Measurements from ENCODE around the gene DHRS3. TPM values are rescaled to one million over a fixed set of nuclear protein-coding genes. Genes with fewer than 3 reads are reported as not detected.

The DHRS3 gene
- total RNA-seq, 1 experiment from 2014 or later: 37.7 TPM

- no peak for TF ChIP-seq PRDM15 (CRISPR knock-in tag; IDR thresholded peaks at IDR 0.05)
- peak; percentile 60; the same call in 1 of the 2 replicates for TF ChIP-seq GABPB1 (CRISPR knock-in tag; IDR thresholded peaks at IDR 0.05)
- TF ChIP-seq PRRX2 (CRISPR knock-in tag; IDR thresholded peaks at IDR 0.05): no peak
- no peak for TF ChIP-seq HMGA2 (CRISPR knock-in tag; IDR thresholded peaks at IDR 0.05)
- no peak for TF ChIP-seq CTCF (IDR thresholded peaks at IDR 0.05)
- no peak for TF ChIP-seq ATF1 (CRISPR knock-in tag; IDR thresholded peaks at IDR 0.05)
- no peak for TF ChIP-seq ELF4 (CRISPR knock-in tag; IDR thresholded peaks at IDR 0.05; ENCODE audit: low read depth)
- TF ChIP-seq E2F5 (CRISPR knock-in tag; IDR thresholded peaks at IDR 0.05): no peak
- no peak for TF ChIP-seq ZNF281 (CRISPR knock-in tag; IDR thresholded peaks at IDR 0.05)
- TF ChIP-seq ZNF263 (CRISPR knock-in tag; IDR thresholded peaks at IDR 0.05; ENCODE audit: low read depth): no peak
- no peak; the same call in 1 of the 2 replicates for TF ChIP-seq FOXP4 (CRISPR knock-in tag; IDR thresholded peaks at IDR 0.05)
- TF ChIP-seq ZNF317 (CRISPR knock-in tag; IDR thresholded peaks at IDR 0.05; ENCODE audit: borderline replicate concordance, low read depth): no peak
- TF ChIP-seq SP1 (CRISPR knock-in tag; conservative IDR thresholded peaks at IDR 0.05): 0 out of 2 replicates have a peak, but pooled peaks have one; percentile 19
- TF ChIP-seq MLX (CRISPR knock-in tag; IDR thresholded peaks at IDR 0.05): no peak
- no peak for TF ChIP-seq AFF4 (CRISPR knock-in tag; IDR thresholded peaks at IDR 0.05; ENCODE audit: borderline replicate concordance)
- no peak for TF ChIP-seq ZMAT4 (CRISPR knock-in tag; IDR thresholded peaks at IDR 0.05)
- no peak for TF ChIP-seq ATF6 (CRISPR knock-in tag; IDR thresholded peaks at IDR 0.05)
Observed at GRCh38 chr1:12618965-12619791, 1.2 kb upstream of the DHRS3 start (continued).

Data from WTC11 (cell line).